ENCODE measurements around the gene MYO3B. TPM values are rescaled to one million over a fixed set of nuclear protein-coding genes. Genes with fewer than 3 reads are reported as not detected.

MYO3B gene
- total and polyA plus RNA-seq, 8 donors, result 1.3 to 4.1 (median 2.6) TPM; not detected in 1

GRCh38 chr2:170488807-170489206 is 310.9 kb downstream of the MYO3B start:
- H3K27ac ChIP-seq, result no peak overlapping the region
- DNase-seq, result no peak
- H3K9me3 ChIP-seq, result no peaks in the 10 kb centered on the region
- no peaks in the 10 kb centered on the region for H3K27me3 ChIP-seq
- TF ChIP-seq CTCF (IDR thresholded peaks at IDR 0.05), result no peak
- no peaks in the 10 kb centered on the region for H3K4me1 ChIP-seq
- no peak overlapping the region for H3K4me3 ChIP-seq
- intact Hi-C loops (cut with DNase I), result no loop called here
- no peak for ATAC-seq
- H3K36me3 ChIP-seq, result no peaks in the 10 kb centered on the region

- intact Hi-C loops (cut with DNase I), result no loop called here
- Histone ChIP-seq H3K36me3 (no peaks in the 10 kb centered on the region), H3K27ac (no peak overlapping the region), H3K4me3 (no peak overlapping the region), H3K27me3 (no peaks in the 10 kb centered on the region), H3K4me1 (no peaks in the 10 kb centered on the region), H3K9me3 (no peaks in the 10 kb centered on the region)
- DNase-seq (no peak), ATAC-seq (no peak)
- TF ChIP-seq CTCF (IDR thresholded peaks at IDR 0.05), result no peak
These were observed 314.1 kb downstream of the MYO3B start for GRCh38 chr2:170492010-170492409.

GRCh38 chr2:170493426-170494097 is 315.6 kb downstream of the MYO3B start:
- ATAC-seq (no peak), DNase-seq (no peak)
- H3K27ac ChIP-seq, result no peak overlapping the region
- H3K4me1 ChIP-seq, result no peaks in the 10 kb centered on the region
- no peaks in the 10 kb centered on the region for H3K9me3 ChIP-seq
- no peak overlapping the region for H3K4me3 ChIP-seq
- no peaks in the 10 kb centered on the region for H3K36me3 ChIP-seq
- no peak for TF ChIP-seq CTCF (IDR thresholded peaks at IDR 0.05)
- intact Hi-C loops (cut with DNase I), result no loop called here
- H3K27me3 ChIP-seq, result no peaks in the 10 kb centered on the region

GRCh38 chr2:170495896-170496295 is 317.9 kb downstream of the MYO3B start:
- Histone ChIP-seq H3K4me3 (no peak overlapping the region), H3K27ac (no peak overlapping the region), H3K36me3 (no peaks in the 10 kb centered on the region), H3K27me3 (no peaks in the 10 kb centered on the region), H3K9me3 (no peaks in the 10 kb centered on the region), H3K4me1 (no peaks in the 10 kb centered on the region)
- ATAC-seq (no peak), DNase-seq (no peak)
- intact Hi-C loops (cut with DNase I), result no loop called here
- TF ChIP-seq CTCF (IDR thresholded peaks at IDR 0.05), result no peak

GRCh38 chr2:170498619-170499018 is 320.7 kb downstream of the MYO3B start:
- intact Hi-C loops (cut with DNase I), result no loop called here
- Histone ChIP-seq H3K27ac (no peak overlapping the region), H3K4me1 (no peaks in the 10 kb centered on the region), H3K36me3 (no peaks in the 10 kb centered on the region), H3K27me3 (no peaks in the 10 kb centered on the region), H3K9me3 (no peaks in the 10 kb centered on the region), H3K4me3 (no peak overlapping the region)
- ATAC-seq, result no peak
- DNase-seq, result no peak
- no peak for TF ChIP-seq CTCF (IDR thresholded peaks at IDR 0.05)

Data from left lung (tissue), 10 donors.